Loucy (cell line): ENCODE measurements around the gene AGBL4.

Source experiments
- H2AFZ ChIP-seq: fragments of 200-600 bp; sonication (generic); 2 replicates; pipeline ENCODE4 v1.6.0; 2016; ENCODE audit warnings: antibody characterized with exemption, mild to moderate bottlenecking, low read length, moderate library complexity
- H3F3A ChIP-seq: fragments of 200-600 bp; 2 replicates; pipeline ENCODE4 v1.6.0; 2016; ENCODE audit warnings: antibody characterized with exemption, low read depth, mild to moderate bottlenecking
- H3K27me3 ChIP-seq: fragments of 200-600 bp; sonication (generic); 2 replicates; pipeline ENCODE4 v1.6.1; 2014; ENCODE audit warnings: low read length, mild to moderate bottlenecking; ENCODE audit not compliant: insufficient read depth, poor library complexity, severe bottlenecking
- H3K36me3 ChIP-seq: fragments of 200-600 bp; sonication (generic); 2 replicates; pipeline ENCODE4 v1.6.1; 2016; ENCODE audit warnings: low read length; ENCODE audit not compliant: insufficient read depth
- H3K4me1 ChIP-seq: fragments of 200-600 bp; sonication (generic); 2 replicates; pipeline ENCODE4 v1.5.1; 2014; ENCODE audit warnings: low read length, mild to moderate bottlenecking; ENCODE audit not compliant: insufficient read depth, poor library complexity, severe bottlenecking
- H3K4me2 ChIP-seq: fragments of 200-600 bp; sonication (generic); 2 replicates; pipeline ENCODE4 v1.6.0; 2014; ENCODE audit warnings: antibody characterized with exemption, low read length, low read depth, mild to moderate bottlenecking; ENCODE audit not compliant: poor library complexity, severe bottlenecking
- H3K4me3 ChIP-seq: fragments of 200-600 bp; sonication (generic); 2 replicates; pipeline ENCODE4 v1.5.1; 2014; ENCODE audit warnings: low read length, mild to moderate bottlenecking, mixed read lengths; ENCODE audit not compliant: poor library complexity, severe bottlenecking
- H3K79me2 ChIP-seq: fragments of 200-600 bp; sonication (generic); 2 replicates; pipeline ENCODE4 v1.6.1; 2014; ENCODE audit warnings: low read length; ENCODE audit not compliant: insufficient read depth
- H3K9ac ChIP-seq: fragments of 200-600 bp; sonication (generic); 2 replicates; pipeline ENCODE4 v1.6.0; 2014; ENCODE audit warnings: mild to moderate bottlenecking, low read depth, low read length, moderate library complexity; ENCODE audit not compliant: poor library complexity, severe bottlenecking
- H3K9me2 ChIP-seq: fragments of 200-600 bp; sonication (generic); replicated peaks from 2 replicates; pipeline ENCODE4 v1.6.1; 2016; ENCODE audit warnings: low read depth, low read length, mixed read lengths
- H3K9me3 ChIP-seq: fragments of 200-600 bp; sonication (generic); 2 replicates; pipeline ENCODE4 v1.6.1; 2014; ENCODE audit warnings: mild to moderate bottlenecking, antibody characterized with exemption, low read length, low read depth; ENCODE audit not compliant: insufficient read depth
- H4K20me1 ChIP-seq: fragments of 200-600 bp; sonication (generic); 2 replicates; pipeline ENCODE4 v1.6.0; 2014; ENCODE audit warnings: antibody characterized with exemption, low read length, mild to moderate bottlenecking; ENCODE audit not compliant: insufficient read depth, poor library complexity, severe bottlenecking
- EZH2phosphoT487 ChIP-seq: fragments of 200-600 bp; IDR thresholded peaks from 2 replicates; pipeline ENCODE4 v1.6.1; 2018; ENCODE audit warnings: antibody characterized with exemption, mild to moderate bottlenecking, moderate library complexity, borderline replicate concordance
- TF ChIP-seq, protein P1 (sequence below): fragments of 200-600 bp; sonication (generic); conservative IDR thresholded peaks from 2 replicates; pipeline ENCODE4 v1.5.1; 2014; ENCODE audit warnings: mild to moderate bottlenecking, antibody characterized with exemption, low read length

The AGBL4 gene

DNA sequence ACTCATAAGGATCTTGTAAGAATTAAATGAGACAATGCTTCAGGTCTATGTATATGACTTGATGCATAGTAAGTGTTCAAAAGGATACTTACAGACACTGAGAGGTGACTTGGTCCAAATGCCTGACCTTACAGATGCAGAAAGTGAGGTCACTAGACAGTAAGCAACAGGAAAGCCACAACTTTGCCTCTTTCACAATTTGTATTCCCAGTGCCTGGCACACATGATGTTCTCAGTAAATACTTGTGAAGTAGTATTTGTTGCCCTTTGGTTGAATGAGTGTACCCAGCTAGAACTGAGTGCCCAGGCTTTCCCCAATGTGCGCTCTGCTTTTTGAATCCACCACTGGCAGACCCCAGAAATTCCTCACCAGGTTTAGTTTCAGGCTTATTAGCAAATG is 1352.2 kb downstream of the AGBL4 start:
- no peaks in the 10 kb centered on the region for H3F3A ChIP-seq

DNA sequence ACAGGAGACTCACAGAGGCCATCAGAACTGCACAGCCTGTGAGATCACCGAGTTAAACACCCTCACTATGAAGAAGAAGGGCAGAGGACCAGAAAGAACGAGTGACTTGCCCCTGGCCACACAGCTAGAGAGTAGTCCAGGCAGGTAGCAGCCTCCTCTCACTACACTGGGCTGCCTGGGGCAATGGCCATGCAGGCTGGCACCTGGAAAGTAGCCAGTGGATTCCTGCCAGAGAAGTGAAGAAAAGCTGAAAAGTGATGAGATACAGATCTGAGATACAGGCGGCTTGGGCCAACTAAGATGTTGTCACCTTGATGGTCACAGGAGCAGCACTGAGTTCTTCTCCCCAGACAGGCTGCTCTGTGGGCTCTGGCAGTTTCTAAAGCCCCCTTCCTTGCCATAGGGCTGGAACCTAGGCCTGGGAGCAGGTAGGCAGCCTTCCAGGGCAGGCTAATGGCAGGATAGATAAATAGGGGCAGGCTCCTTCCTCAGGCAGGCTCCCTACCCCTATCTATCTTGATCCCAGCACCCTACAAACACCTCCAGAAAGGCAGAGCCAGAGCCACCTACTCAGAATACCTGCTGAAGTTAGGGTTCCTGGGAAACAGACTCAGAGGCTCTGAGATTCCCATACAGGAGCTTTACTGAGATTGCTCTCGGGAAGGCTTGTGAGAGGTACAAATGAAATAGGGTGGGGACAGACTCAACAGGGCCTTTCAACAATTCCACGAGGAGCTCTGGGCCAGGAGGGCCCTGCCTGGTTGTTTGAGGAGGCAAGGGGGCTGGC is 1353.3 kb downstream of the AGBL4 start:
- Histone ChIP-seq H3K79me2 (no peaks in the 10 kb centered on the region), H3K27me3 (no peaks in the 10 kb centered on the region), H3K9ac (no peak overlapping the region), H3K9me2 (no peaks in the 10 kb centered on the region), H2AFZ (no peak overlapping the region), H3K4me3 (no peak overlapping the region), H3F3A (no peaks in the 10 kb centered on the region), H3K4me1 (no peaks in the 10 kb centered on the region), H3K9me3 (no peaks in the 10 kb centered on the region), H4K20me1 (no peaks in the 10 kb centered on the region), H3K36me3 (no peaks in the 10 kb centered on the region), H3K4me2 (no peak overlapping the region)
- TF ChIP-seq, protein P1, sequence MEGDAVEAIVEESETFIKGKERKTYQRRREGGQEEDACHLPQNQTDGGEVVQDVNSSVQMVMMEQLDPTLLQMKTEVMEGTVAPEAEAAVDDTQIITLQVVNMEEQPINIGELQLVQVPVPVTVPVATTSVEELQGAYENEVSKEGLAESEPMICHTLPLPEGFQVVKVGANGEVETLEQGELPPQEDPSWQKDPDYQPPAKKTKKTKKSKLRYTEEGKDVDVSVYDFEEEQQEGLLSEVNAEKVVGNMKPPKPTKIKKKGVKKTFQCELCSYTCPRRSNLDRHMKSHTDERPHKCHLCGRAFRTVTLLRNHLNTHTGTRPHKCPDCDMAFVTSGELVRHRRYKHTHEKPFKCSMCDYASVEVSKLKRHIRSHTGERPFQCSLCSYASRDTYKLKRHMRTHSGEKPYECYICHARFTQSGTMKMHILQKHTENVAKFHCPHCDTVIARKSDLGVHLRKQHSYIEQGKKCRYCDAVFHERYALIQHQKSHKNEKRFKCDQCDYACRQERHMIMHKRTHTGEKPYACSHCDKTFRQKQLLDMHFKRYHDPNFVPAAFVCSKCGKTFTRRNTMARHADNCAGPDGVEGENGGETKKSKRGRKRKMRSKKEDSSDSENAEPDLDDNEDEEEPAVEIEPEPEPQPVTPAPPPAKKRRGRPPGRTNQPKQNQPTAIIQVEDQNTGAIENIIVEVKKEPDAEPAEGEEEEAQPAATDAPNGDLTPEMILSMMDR: no peak
- no peak for TF ChIP-seq EZH2phosphoT487

More for the DNA sequence above, 1352.2 kb downstream of the AGBL4 start:
- no peaks in the 10 kb centered on the region for H3K36me3 ChIP-seq
- TF ChIP-seq, protein P1: no peak
- TF ChIP-seq EZH2phosphoT487: no peak
- H3K27me3 ChIP-seq: no peaks in the 10 kb centered on the region
- no peaks in the 10 kb centered on the region for H3K79me2 ChIP-seq
- no peaks in the 10 kb centered on the region for H3K9me3 ChIP-seq
- H2AFZ ChIP-seq: no peak overlapping the region
- H3K9me2 ChIP-seq: no peaks in the 10 kb centered on the region
- no peaks in the 10 kb centered on the region for H4K20me1 ChIP-seq
- H3K4me1 ChIP-seq: no peaks in the 10 kb centered on the region
- H3K4me2 ChIP-seq: no peak overlapping the region
- no peak overlapping the region for H3K4me3 ChIP-seq
- H3K9ac ChIP-seq: no peak overlapping the region

DNA sequence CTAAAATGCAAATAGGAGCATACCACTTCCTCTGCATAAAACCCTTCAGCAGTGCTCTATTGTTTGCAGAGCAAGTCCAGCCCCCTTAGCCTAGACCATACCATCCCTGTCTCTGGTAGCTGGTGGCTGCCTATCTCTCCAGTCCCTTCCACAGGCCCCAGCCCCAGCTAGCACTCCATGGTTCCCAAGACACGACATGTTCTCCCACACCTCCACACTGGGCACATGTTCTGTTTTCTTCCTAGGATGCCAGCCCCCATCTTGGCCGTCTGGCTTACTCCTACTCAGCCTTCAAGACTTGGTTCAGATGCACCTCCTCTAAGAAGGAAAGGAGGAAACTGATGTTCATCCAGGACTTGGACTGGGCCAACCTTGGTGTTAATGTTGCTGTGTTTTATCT is 1355.4 kb downstream of the AGBL4 start:
- Histone ChIP-seq H3K9me3 (no peaks in the 10 kb centered on the region), H2AFZ (no peak overlapping the region), H3K4me3 (no peak overlapping the region), H3F3A (no peaks in the 10 kb centered on the region), H4K20me1 (no peaks in the 10 kb centered on the region), H3K4me1 (no peaks in the 10 kb centered on the region), H3K79me2 (no peaks in the 10 kb centered on the region), H3K4me2 (no peak overlapping the region), H3K9ac (no peak overlapping the region), H3K27me3 (no peaks in the 10 kb centered on the region), H3K9me2 (no peaks in the 10 kb centered on the region), H3K36me3 (no peaks in the 10 kb centered on the region)
- no peak for TF ChIP-seq EZH2phosphoT487
- TF ChIP-seq, protein P1: no peak
